ENCODE results near the gene CYP27A1. TPM values are rescaled to one million over a fixed set of nuclear protein-coding genes. Genes with fewer than 3 reads are reported as not detected.

CYP27A1 gene
- total and polyA plus RNA-seq, 9 of the 15 experiments (the other 6 are each of a cell fraction or from before 2014, with no cell fraction given), result 0.20 TPM; not detected in 8

- in situ Hi-C loops (cut with MboI), result no loop called here
- WGBS (ENCODE audit: insufficient coverage, low coverage, missing lambda C conversion rate), result 5% methylated on average over 3 of the region's 4 CpGs
- no peak overlapping the region for H3K9ac ChIP-seq (ENCODE audit: insufficient read depth in 1 of 2, low read depth in 2 of 2, low read length in 2 of 2)
- ATAC-seq (no peak), FAIRE-seq (no peak), DNase-seq (ENCODE audit: extremely low read depth in 1 of 4, low spot score in 3 of 4) (no peak)
- no TSS peak for BruUV-seq (replicated peaks)
- no peak overlapping the region for H3K4me2 ChIP-seq (ENCODE audit: insufficient read depth, low read length)
- no peaks in the 10 kb centered on the region for H3K36me3 ChIP-seq (ENCODE audit: control insufficient read depth, insufficient read depth, low read length)
- TF ChIP-seq HDAC2 (IDR thresholded peaks at IDR 0.05) (no peak), CAMTA2 (CRISPR knock-in tag; conservative IDR thresholded peaks at IDR 0.05) (no peak), CHCHD3 (CRISPR knock-in tag; IDR thresholded peaks at IDR 0.05) (no peak), KLF6 (CRISPR knock-in tag; IDR thresholded peaks at IDR 0.05; ENCODE audit: borderline replicate concordance) (no peak), DNMT1 (IDR thresholded peaks at IDR 0.05) (no peak), SIN3B (IDR thresholded peaks at IDR 0.05; ENCODE audit: low read depth) (no peak), POLR2A (conservative IDR thresholded peaks at IDR 0.05) (no peak)
- TF ChIP-seq, protein P1, sequence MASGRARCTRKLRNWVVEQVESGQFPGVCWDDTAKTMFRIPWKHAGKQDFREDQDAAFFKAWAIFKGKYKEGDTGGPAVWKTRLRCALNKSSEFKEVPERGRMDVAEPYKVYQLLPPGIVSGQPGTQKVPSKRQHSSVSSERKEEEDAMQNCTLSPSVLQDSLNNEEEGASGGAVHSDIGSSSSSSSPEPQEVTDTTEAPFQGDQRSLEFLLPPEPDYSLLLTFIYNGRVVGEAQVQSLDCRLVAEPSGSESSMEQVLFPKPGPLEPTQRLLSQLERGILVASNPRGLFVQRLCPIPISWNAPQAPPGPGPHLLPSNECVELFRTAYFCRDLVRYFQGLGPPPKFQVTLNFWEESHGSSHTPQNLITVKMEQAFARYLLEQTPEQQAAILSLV (tag; IDR thresholded peaks at IDR 0.05), result no peak
- intact Hi-C loops (cut with micrococcal nuclease), result no loop called here
- ChIA-PET POLR2A (no interaction called here), CTCF (ENCODE audit: low intra/inter-chr PET ratio) (no interaction called here)
- H3K4me3 ChIP-seq, result no peak overlapping the region
- H3K79me2 ChIP-seq (ENCODE audit: control insufficient read depth, insufficient read depth, low read length), result no peaks in the 10 kb centered on the region
- no peak overlapping the region for H3K27ac ChIP-seq (ENCODE audit: extremely low read depth, low read depth, low read length)
- H3K9me3 ChIP-seq (replicated peaks; ENCODE audit: control insufficient read depth, insufficient read depth, low read depth, low read length), result no peaks in the 10 kb centered on the region
- H3K9me1 ChIP-seq (ENCODE audit: control insufficient read depth, insufficient read depth, low read length), result no peaks in the 10 kb centered on the region
- no peaks in the 10 kb centered on the region for H4K20me1 ChIP-seq (replicated peaks; ENCODE audit: control insufficient read depth, insufficient read depth, low read length)
- H3K27me3 ChIP-seq (ENCODE audit: control insufficient read depth in 2 of 2, insufficient read depth in 2 of 2, low read length in 2 of 2), result peaks cover 5 to 53% of the 10 kb centered on the region in 2 experiments; a peak in 4 of 5 replicates
- H3K4me1 ChIP-seq (replicated peaks in 1 of 2; ENCODE audit: control insufficient read depth in 2 of 2, insufficient read depth in 2 of 2, low read length in 2 of 2), result peaks cover 0 to 10% of the 10 kb centered on the region in 2 experiments; a peak in 1 of 5 replicates
- H2AFZ ChIP-seq (ENCODE audit: low read depth, low read length), result no peak overlapping the region
These were observed 52.7 kb downstream of the CYP27A1 start for GRCh38 chr2:218834685-218835084.

Data from K562 (cell line).